HepG2 (cell line): ENCODE data around the gene TUBB. TPM values are rescaled to one million over a fixed set of nuclear protein-coding genes. Genes with fewer than 3 reads are reported as not detected.

Source experiments
- BHLHE40 ChIP-seq: IDR thresholded peaks from 2 replicates; pipeline ENCODE4 v1.6.1; 2011; ENCODE audit warnings: low read length, improper control_type of control experiment
- GLI4 ChIP-seq: sonication (generic); formaldehyde crosslinking; IDR thresholded peaks from 2 replicates; pipeline ENCODE4 v1.5.1; 2020; ENCODE audit warnings: missing genetic modification reagents, mild to moderate bottlenecking, moderate library complexity, borderline replicate concordance
- HIVEP1 ChIP-seq: sonication (generic); formaldehyde crosslinking; IDR thresholded peaks from 2 replicates; pipeline ENCODE4 v1.4.0; 2020; ENCODE audit warnings: mild to moderate bottlenecking, missing genetic modification reagents
- KLF9 ChIP-seq: IDR thresholded peaks from 2 replicates; pipeline ENCODE4 v1.6.1; 2016; ENCODE audit warnings: low read depth
- KMT2A ChIP-seq: sonication (generic); formaldehyde crosslinking; IDR thresholded peaks from 2 replicates; pipeline ENCODE4 v1.4.0; 2020; ENCODE audit warnings: missing genetic modification reagents
- LCORL ChIP-seq, 2 experiments: fragments of 450-650 bp in 1 of 2; sonication (generic) in 1 of 2; formaldehyde crosslinking in 1 of 2; IDR thresholded peaks; 2 replicates each; pipeline versions ENCODE4 v1.5.0 to v1.6.1; 2017 to 2020; ENCODE audit warnings: antibody characterized with exemption in 1 of 2, missing genetic modification reagents in 1 of 2
- MAX ChIP-seq: IDR thresholded peaks from 2 replicates; pipeline ENCODE4 v1.6.1; 2012; ENCODE audit warnings: inconsistent platforms
- MXI1 ChIP-seq: IDR thresholded peaks from 3 replicates; pipeline ENCODE4 v1.6.1; 2012; ENCODE audit warnings: low read depth, low read length, inconsistent platforms, borderline replicate concordance
- NCOA5 ChIP-seq: sonication (generic); formaldehyde crosslinking; IDR thresholded peaks from 2 replicates; pipeline ENCODE4 v1.4.0; 2020; ENCODE audit warnings: missing genetic modification reagents
- NFRKB ChIP-seq: fragments of 450-650 bp; IDR thresholded peaks from 2 replicates; pipeline ENCODE4 v1.6.1; 2017
- NR1H2 ChIP-seq: sonication (generic); formaldehyde crosslinking; IDR thresholded peaks from 2 replicates; pipeline ENCODE4 v1.8.1; 2022; ENCODE audit warnings: low read depth, missing genetic modification reagents, borderline replicate concordance
- NR2C2 ChIP-seq: sonication (generic); formaldehyde crosslinking; IDR thresholded peaks from 2 replicates; pipeline ENCODE4 v1.4.0; 2020; ENCODE audit warnings: missing genetic modification reagents, mild to moderate bottlenecking, moderate library complexity, borderline replicate concordance
- POLR2AphosphoS2 ChIP-seq: IDR thresholded peaks from 2 replicates; pipeline ENCODE4 v1.6.1; 2011; ENCODE audit warnings: low read depth, low read length, improper control_type of control experiment
- SALL1 ChIP-seq: sonication (generic); formaldehyde crosslinking; IDR thresholded peaks from 2 replicates; pipeline ENCODE4 v1.8.0; 2022; ENCODE audit warnings: mild to moderate bottlenecking, missing genetic modification reagents
- SMARCE1 ChIP-seq: fragments of 450-650 bp; IDR thresholded peaks from 2 replicates; pipeline ENCODE4 v1.6.1; 2017; ENCODE audit warnings: borderline replicate concordance
- SP5 ChIP-seq: IDR thresholded peaks from 2 replicates; pipeline ENCODE4 v1.6.1; 2016; ENCODE audit warnings: low read depth, borderline replicate concordance
- SRY ChIP-seq: sonication (generic); formaldehyde crosslinking; IDR thresholded peaks from 2 replicates; pipeline ENCODE4 v1.8.0; 2022; ENCODE audit warnings: mild to moderate bottlenecking, missing genetic modification reagents
- SYNCRIP ChIP-seq: fragments of 200-400 bp; formaldehyde crosslinking; IDR thresholded peaks from 2 replicates; pipeline ENCODE4 v1.6.1; 2018; ENCODE audit warnings: mild to moderate bottlenecking, low read depth, low read length; ENCODE audit not compliant: insufficient read depth
- TERF1 ChIP-seq: sonication (generic); formaldehyde crosslinking; IDR thresholded peaks from 2 replicates; pipeline ENCODE4 v1.8.0; 2022; ENCODE audit warnings: mild to moderate bottlenecking, missing genetic modification reagents, moderate library complexity
- ZC3H13 ChIP-seq: sonication (generic); formaldehyde crosslinking; IDR thresholded peaks from 2 replicates; pipeline ENCODE4 v1.8.1; 2023; ENCODE audit warnings: mild to moderate bottlenecking, missing genetic modification reagents, moderate library complexity
- ZNF24 ChIP-seq: fragments of 450-650 bp; IDR thresholded peaks from 2 replicates; pipeline ENCODE4 v1.6.1; 2017; ENCODE audit warnings: antibody characterized with exemption, mild to moderate bottlenecking
- ZNF251 ChIP-seq: sonication (generic); formaldehyde crosslinking; IDR thresholded peaks from 2 replicates; pipeline ENCODE4 v1.9.0; 2021; ENCODE audit warnings: mild to moderate bottlenecking, missing genetic modification reagents
- ZNF253 ChIP-seq: sonication (generic); formaldehyde crosslinking; IDR thresholded peaks from 2 replicates; pipeline ENCODE4 v1.8.0; 2022; ENCODE audit warnings: mild to moderate bottlenecking, missing genetic modification reagents, borderline replicate concordance
- ZNF263 ChIP-seq: sonication (generic); formaldehyde crosslinking; IDR thresholded peaks from 2 replicates; pipeline ENCODE4 v1.4.0; 2020; ENCODE audit warnings: missing genetic modification reagents
- ZNF354B ChIP-seq: sonication (generic); formaldehyde crosslinking; IDR thresholded peaks from 2 replicates; pipeline ENCODE4 v1.8.0; 2022; ENCODE audit warnings: mild to moderate bottlenecking, missing genetic modification reagents
- ZNF589 ChIP-seq: sonication (generic); formaldehyde crosslinking; conservative IDR thresholded peaks from 2 replicates; pipeline ENCODE4 v1.8.0; 2022; ENCODE audit warnings: mild to moderate bottlenecking, moderate library complexity, missing genetic modification reagents
- ZNF652 ChIP-seq: IDR thresholded peaks from 2 replicates; pipeline ENCODE4 v1.6.1; 2016; ENCODE audit warnings: low read depth, borderline replicate concordance
- ZNF670 ChIP-seq: sonication (generic); formaldehyde crosslinking; IDR thresholded peaks from 2 replicates; pipeline ENCODE4 v1.8.0; 2022; ENCODE audit warnings: mild to moderate bottlenecking, missing genetic modification reagents, borderline replicate concordance
- ZSCAN31 ChIP-seq: sonication (generic); formaldehyde crosslinking; IDR thresholded peaks from 2 replicates; pipeline ENCODE4 v1.5.0; 2020; ENCODE audit warnings: low read depth, mild to moderate bottlenecking, missing genetic modification reagents
- polyA plus RNA-seq, 8 experiments: library from polyadenylated mRNA; depleted of rRNA in 3 of 8; stranded (reverse) in 7 of 8; unstranded in 1 of 8; fragments of >200 nt; fragmentation: Illumina TruSeq in 4 of 8; extraction: Trizol in 4 of 8; gene quantifications; 2 replicates each; pipeline versions ENCODE4 v1.2.1 to v1.2.3, GENCODE V29; 2011 to 2016; ENCODE audit warnings: low read depth in 4 of 8, missing spikeins in 1 of 8, mixed read lengths in 1 of 8; ENCODE audit not compliant: insufficient read depth in 1 of 8
- total RNA-seq, 5 experiments: library from RNA; depleted of rRNA; stranded (reverse); fragments of >200 nt; fragmentation: Illumina TruSeq; extraction: Trizol; gene quantifications; 2 replicates each; pipeline ENCODE4 v1.2.3, GENCODE V29; 2016; ENCODE audit warnings: low read depth in 1 of 5
- TF ChIP-seq, protein P1 (sequence below): sonication (generic); formaldehyde crosslinking; conservative IDR thresholded peaks from 2 replicates; pipeline ENCODE4 v1.4.0; 2020; ENCODE audit warnings: missing genetic modification reagents

Gene TUBB
- total and polyA plus RNA-seq, 2 of the 13 experiments (the other 11 are each of a cell fraction or from before 2014, with no cell fraction given): 911 to 1,163 TPM

GRCh38 chr6:30686009-30686907, 33.9 kb upstream of the TUBB start, which contains the start of gene PPP1R18 (continued):
- TF ChIP-seq SMARCE1: no peak
- no peak for TF ChIP-seq ZNF253
- TF ChIP-seq NFRKB: no peak
- no peak for TF ChIP-seq MXI1
- TF ChIP-seq SALL1 (CRISPR knock-in tag): peak; percentile 40; the same call in 1 of the 2 replicates
- TF ChIP-seq ZNF652 (CRISPR knock-in tag): peak; percentile 59; the same call in 1 of the 2 replicates
- no peak for TF ChIP-seq TERF1
- TF ChIP-seq, protein P1, sequence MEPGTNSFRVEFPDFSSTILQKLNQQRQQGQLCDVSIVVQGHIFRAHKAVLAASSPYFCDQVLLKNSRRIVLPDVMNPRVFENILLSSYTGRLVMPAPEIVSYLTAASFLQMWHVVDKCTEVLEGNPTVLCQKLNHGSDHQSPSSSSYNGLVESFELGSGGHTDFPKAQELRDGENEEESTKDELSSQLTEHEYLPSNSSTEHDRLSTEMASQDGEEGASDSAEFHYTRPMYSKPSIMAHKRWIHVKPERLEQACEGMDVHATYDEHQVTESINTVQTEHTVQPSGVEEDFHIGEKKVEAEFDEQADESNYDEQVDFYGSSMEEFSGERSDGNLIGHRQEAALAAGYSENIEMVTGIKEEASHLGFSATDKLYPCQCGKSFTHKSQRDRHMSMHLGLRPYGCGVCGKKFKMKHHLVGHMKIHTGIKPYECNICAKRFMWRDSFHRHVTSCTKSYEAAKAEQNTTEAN (CRISPR knock-in tag): no peak
- no peak for TF ChIP-seq SYNCRIP
- TF ChIP-seq ZNF24: no peak
- TF ChIP-seq GLI4 (CRISPR knock-in tag): no peak
- TF ChIP-seq LCORL (IDR thresholded peaks at IDR 0.05): no peak
- TF ChIP-seq LCORL (CRISPR knock-in tag; IDR thresholded peaks at IDR 0.05): no peak; the same call in 1 of the 2 replicates
- TF ChIP-seq POLR2AphosphoS2: no peak
- TF ChIP-seq ZNF670 (CRISPR knock-in tag): no peak
- TF ChIP-seq NR2C2 (CRISPR knock-in tag): 0 out of 2 replicates have a peak, but pooled peaks have one; percentile 26
- no peak for TF ChIP-seq KLF9 (CRISPR knock-in tag)
- no peak for TF ChIP-seq SP5 (CRISPR knock-in tag)
- TF ChIP-seq HIVEP1 (CRISPR knock-in tag): no peak
- peak; percentile 46; the same call in 1 of the 2 replicates for TF ChIP-seq ZNF589 (CRISPR knock-in tag)
- no peak for TF ChIP-seq SRY (CRISPR knock-in tag)
- no peak for TF ChIP-seq BHLHE40
- TF ChIP-seq ZSCAN31 (CRISPR knock-in tag): no peak
- TF ChIP-seq NCOA5: no peak
- TF ChIP-seq ZNF263: no peak
- no peak for TF ChIP-seq ZC3H13 (CRISPR knock-in tag)
- 0 out of 2 replicates have a peak, but pooled peaks have one; percentile 10 for TF ChIP-seq KMT2A (CRISPR knock-in tag)
- TF ChIP-seq ZNF251 (CRISPR knock-in tag): no peak
- no peak for TF ChIP-seq ZNF354B (CRISPR knock-in tag)
- no peak for TF ChIP-seq NR1H2 (CRISPR knock-in tag)
- TF ChIP-seq MAX: 0 out of 2 replicates have a peak, but pooled peaks have one; percentile 5
